PFSK-1 (cell line): Measurements from ENCODE around the gene ZFAND3.

ENCODE experiments used
- FOXP2 ChIP-seq: optimal IDR thresholded peaks from 2 replicates; pipeline ENCODE3; 2011; ENCODE audit warnings: borderline replicate concordance, control low read depth, inconsistent platforms; ENCODE audit not compliant: insufficient read depth; ENCODE audit errors: extremely low read length, extremely low read depth
- POLR2AphosphoS5 ChIP-seq: IDR thresholded peaks from 2 replicates; pipeline ENCODE4 v1.6.1; 2012; ENCODE audit warnings: low read depth, mild to moderate bottlenecking, control low read depth, low read length, moderate library complexity
- REST ChIP-seq, 2 experiments: IDR thresholded peaks; 2 replicates each; pipeline versions ENCODE4 v1.6.1 to v1.8.0; 2011 to 2012; ENCODE audit warnings: low read depth in 2 of 2, low read length in 2 of 2, control low read depth in 1 of 2, inconsistent platforms in 1 of 2, mild to moderate bottlenecking in 1 of 2, moderate library complexity in 1 of 2; ENCODE audit not compliant: insufficient read depth in 1 of 2
- SIN3A ChIP-seq: IDR thresholded peaks from 2 replicates; pipeline ENCODE4 v1.6.1; 2012; ENCODE audit warnings: mild to moderate bottlenecking, low read length, moderate library complexity, borderline replicate concordance; ENCODE audit not compliant: insufficient read depth
- TAF1 ChIP-seq: IDR thresholded peaks from 2 replicates; pipeline ENCODE4 v1.6.1; 2012; ENCODE audit warnings: low read length, control low read depth, borderline replicate concordance; ENCODE audit not compliant: insufficient read depth

Gene ZFAND3

GRCh38 chr6:38180586-38180985 lies 361.1 kb downstream of the ZFAND3 start:
- TF ChIP-seq TAF1 (no peak), FOXP2 (no peak), REST (IDR thresholded peaks at IDR 0.05; ENCODE audit: insufficient read depth in 1 of 2, low read depth in 2 of 2, low read length in 2 of 2) (no peak), SIN3A (no peak), POLR2AphosphoS5 (no peak)

- TF ChIP-seq POLR2AphosphoS5 (no peak), TAF1 (no peak), REST (IDR thresholded peaks at IDR 0.05; ENCODE audit: insufficient read depth in 1 of 2, low read depth in 2 of 2, low read length in 2 of 2) (no peak), FOXP2 (no peak), SIN3A (no peak)
Measured at GRCh38 chr6:38182426-38182825, 362.9 kb downstream of the ZFAND3 start.

- no peak for TF ChIP-seq REST (IDR thresholded peaks at IDR 0.05; ENCODE audit: insufficient read depth in 1 of 2, low read depth in 2 of 2, low read length in 2 of 2)
- no peak for TF ChIP-seq TAF1
- no peak for TF ChIP-seq FOXP2
- TF ChIP-seq SIN3A: no peak
- TF ChIP-seq POLR2AphosphoS5: no peak
Measured at GRCh38 chr6:38183856-38184584, 364.5 kb downstream of the ZFAND3 start.

GRCh38 chr6:38184585-38185080 lies 365.1 kb downstream of the ZFAND3 start:
- TF ChIP-seq POLR2AphosphoS5: no peak
- TF ChIP-seq FOXP2: no peak
- no peak for TF ChIP-seq SIN3A
- TF ChIP-seq TAF1: no peak
- no peak for TF ChIP-seq REST (IDR thresholded peaks at IDR 0.05; ENCODE audit: insufficient read depth in 1 of 2, low read depth in 2 of 2, low read length in 2 of 2)
